ENCODE data around the gene RAD18.

DNA sequence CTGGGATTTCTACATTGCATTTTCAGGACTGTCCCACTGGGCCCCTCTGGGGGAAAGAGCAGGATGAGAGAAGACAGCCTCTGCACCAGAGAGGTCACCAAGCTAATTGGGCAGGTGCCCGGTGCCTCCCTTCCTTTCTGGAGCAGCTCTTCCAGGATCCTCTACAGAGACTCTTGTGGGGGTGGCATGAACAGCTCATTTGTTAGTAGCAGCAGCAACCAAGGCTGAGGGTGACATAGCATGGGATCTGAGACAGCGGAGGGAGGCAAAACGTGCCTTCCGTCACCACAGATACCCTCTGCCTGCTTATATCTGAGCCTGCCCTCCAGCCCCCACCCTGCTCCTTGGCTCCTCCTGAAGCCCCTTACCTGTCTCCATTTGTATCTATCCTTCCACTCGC lies 110.8 kb downstream of the RAD18 start:
- TF ChIP-seq POLR2AphosphoS5 (IDR thresholded peaks at IDR 0.05; ENCODE audit: borderline replicate concordance, low read depth, low read length): no peak
- TF ChIP-seq EZH2 (IDR thresholded peaks at IDR 0.05): no peak
- no peak for TF ChIP-seq FOXP2 (optimal IDR thresholded peaks at IDR 0.05; ENCODE audit: control extremely low read depth, extremely low read length, insufficient read depth)

All from SK-N-MC (cell line).